HG02759 (cell line): ENCODE measurements around the gene CXCL8.
A peak's percentile ranks its signal among the peaks of the same experiment; 100 is the strongest.

Source experiments
- ATAC-seq: cut with Tn5 transposase; IDR thresholded peaks from one replicate; pipeline ENCODE4 v1.9.1; 2021; ENCODE audit warnings: mild to moderate bottlenecking, moderate library complexity; ENCODE audit not compliant: unreplicated experiment

CXCL8 gene

DNA sequence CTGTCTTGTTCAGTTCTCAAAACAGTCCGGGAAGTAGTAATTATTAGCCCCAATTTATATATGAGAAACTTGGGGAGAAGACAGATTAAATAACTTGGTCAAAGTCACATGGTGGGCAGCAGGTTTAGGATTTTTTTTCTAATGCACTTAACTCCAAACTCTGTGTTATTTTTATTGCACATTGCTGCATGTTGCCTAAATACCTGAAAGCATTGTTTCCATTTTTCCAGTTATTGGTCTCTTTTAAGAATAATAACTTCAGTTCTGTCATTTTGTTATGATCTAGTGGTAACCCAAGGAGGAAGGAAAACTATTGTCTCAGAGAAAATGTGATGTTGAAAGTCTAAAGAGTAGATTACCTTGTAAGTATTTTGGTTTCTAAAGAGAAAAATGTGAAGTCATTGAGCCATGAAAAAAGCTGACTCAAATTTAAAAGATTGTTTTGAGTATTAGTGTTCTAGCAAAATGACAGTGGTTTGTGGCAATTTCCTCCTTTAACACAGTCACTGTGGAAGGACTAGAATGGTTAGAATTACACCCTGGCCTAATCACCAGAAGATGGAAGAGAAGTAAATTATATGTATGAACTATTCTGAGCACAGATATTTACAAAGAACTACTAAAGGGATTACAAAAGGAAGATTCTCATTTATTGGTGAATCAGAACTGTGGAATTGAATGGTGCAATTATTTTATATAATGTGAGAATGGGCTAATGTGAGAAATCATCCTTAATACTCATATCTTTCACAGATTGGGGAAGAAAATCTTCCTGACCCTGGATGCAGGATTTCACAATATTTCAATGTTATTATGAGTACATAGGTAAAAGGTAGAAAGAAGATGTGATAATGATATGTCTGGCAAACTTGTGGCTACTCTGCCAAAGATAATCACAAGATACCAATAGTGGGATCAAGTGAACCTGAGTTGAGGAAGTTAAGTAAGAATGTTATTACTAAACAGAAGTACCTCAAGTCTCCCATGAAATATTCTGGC is 21.7 kb upstream of the CXCL8 start:
- ATAC-seq, result peak; percentile 93

- no peak for ATAC-seq
Measured at GRCh38 chr4:73721435-73721834, 18.9 kb upstream of the CXCL8 start.

GRCh38 chr4:73721909-73722308 is 18.5 kb upstream of the CXCL8 start:
- ATAC-seq, result no peak

DNA sequence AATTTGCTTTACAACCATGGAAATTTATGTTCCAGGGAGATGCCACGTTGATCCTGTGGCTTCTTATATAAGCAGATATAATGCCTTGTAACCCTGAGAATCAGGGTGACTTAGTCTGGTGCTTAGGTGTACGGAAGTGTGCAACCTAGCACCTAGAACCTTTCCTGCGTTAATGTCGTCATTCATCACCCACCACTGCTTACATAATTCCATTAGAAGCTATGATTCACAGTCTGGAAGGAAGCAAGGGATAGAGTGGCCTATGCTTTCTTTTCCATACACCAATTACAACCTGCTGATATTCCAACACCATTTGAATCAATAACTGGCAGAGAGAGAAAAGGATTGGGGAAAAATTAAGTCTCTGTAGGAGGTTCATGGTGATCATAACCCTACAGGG is 17.3 kb upstream of the CXCL8 start:
- ATAC-seq, result no peak

DNA sequence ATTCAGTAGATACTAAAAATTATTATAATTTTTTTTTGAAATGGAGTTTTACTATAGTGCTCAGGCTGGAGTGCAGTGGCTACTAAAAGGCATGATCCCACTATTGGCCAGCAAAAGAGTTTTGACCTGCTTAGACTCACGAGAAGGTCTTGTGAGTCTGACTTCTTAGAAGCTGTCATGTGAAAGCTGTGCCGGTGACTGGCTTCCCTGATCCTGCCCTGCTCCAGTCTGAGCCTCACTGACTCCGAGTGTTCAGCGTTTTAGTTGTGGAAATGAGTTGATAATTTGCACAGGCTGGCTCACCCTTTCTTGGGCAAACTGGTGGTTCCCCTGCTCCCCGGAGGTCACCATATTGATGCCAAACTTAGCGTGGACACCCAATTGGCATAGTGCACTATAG is 16.4 kb upstream of the CXCL8 start:
- no peak for ATAC-seq

DNA sequence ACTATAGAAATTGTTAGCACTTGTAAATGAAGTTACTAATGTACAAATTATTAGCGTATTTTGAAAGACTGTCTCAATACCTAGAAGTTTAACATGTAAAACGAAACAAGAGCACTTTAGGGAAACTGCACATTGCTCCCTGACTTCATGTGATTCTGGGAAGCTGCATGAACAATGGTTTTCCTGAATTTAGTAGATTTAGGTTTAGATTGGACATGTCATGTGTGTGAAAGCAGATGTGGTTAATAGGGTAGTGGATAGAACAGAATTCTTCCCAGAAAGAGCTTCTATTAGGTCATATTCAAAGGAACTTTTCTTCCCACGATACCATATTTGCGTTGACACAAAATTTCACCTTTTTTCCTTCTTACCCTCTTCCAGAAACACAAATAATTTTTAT is 14.9 kb upstream of the CXCL8 start:
- ATAC-seq, result no peak

DNA sequence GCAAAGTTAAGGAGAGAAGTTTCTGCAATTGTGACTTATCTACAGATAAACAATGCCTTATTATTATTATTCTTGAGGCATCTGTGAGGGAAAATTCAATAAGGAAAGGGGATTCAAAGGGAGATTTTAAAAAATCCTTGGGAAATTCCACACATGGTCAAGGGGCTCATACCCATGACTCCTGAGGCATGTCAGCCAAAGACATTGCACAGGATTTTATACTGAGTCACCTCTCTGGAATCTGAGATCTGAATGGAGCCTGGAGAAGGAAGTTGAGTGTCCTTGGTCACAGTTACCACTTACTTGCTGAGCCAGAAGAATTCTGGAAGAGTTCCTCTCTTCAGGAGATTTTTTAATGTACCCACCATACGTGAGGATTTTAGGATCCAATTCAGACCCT is 14.4 kb upstream of the CXCL8 start:
- ATAC-seq, result no peak

GRCh38 chr4:73727685-73728084 is 12.7 kb upstream of the CXCL8 start:
- peak; percentile 85 for ATAC-seq

DNA sequence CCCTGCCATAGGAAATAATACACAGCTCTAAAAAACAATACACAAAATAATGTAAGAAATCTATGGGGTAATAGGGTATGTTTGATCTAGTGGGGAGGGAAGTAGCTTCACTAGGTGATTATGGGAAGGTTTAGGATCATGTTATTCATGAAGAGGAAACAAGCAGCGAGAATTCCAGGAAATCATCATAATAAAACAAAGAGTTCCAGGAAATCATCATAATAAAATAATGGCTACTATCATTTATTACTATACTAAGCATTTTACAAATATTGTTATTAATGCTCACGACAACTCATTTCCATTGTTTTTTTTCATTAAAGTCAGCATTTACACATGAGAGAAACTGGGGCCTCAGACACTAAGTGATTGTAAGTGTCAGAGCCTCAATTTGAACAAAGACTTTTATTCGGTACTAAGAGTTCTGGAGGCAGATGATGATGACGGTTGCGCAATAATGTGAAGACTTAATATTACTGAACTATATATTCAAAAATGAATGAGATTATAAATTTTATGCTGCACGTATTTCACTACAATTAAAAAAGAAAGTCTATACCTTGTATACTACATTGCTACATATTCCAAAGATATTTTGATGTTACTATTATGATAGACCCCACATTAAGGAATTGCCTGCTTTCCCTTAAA is 12.2 kb upstream of the CXCL8 start:
- ATAC-seq, result no peak

- peak; percentile 67 for ATAC-seq
Measured at GRCh38 chr4:73729534-73730165, 10.7 kb upstream of the CXCL8 start.

- no peak for ATAC-seq
Measured at GRCh38 chr4:73730292-73730691, 10.1 kb upstream of the CXCL8 start.

GRCh38 chr4:73730867-73731266 is 9.5 kb upstream of the CXCL8 start:
- no peak for ATAC-seq

DNA sequence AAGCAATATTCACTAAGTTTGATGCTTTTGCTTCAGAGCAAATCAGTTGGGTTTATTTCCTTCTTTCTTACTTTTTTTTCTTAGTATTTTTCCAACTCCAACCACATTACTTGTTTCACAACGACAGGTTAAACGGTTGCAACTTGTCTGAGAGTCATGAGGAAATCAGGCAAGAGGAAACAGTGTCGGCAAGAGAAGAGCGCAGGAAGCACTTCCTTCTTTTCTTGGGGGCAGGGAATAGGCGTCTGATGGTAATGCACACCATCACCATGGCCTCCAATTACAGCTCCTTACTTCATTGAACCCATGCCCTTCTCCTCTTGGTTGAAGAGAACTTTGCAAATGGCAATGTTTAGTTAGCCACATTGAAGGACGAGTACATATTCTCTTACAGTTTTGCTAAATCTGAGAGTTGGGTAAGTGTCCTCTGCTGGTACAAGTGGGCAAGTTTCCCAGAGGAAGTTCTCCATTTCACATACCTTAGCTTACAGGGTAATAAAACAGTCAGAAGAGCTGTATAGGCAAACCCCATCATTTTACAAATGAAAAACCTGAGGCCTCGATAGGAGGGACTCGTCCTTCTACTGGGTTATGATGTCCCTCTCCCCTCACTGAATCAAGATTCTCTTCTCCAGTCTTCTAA is 8.3 kb upstream of the CXCL8 start:
- no peak for ATAC-seq

GRCh38 chr4:73732759-73733431 is 7.5 kb upstream of the CXCL8 start:
- no peak for ATAC-seq

DNA sequence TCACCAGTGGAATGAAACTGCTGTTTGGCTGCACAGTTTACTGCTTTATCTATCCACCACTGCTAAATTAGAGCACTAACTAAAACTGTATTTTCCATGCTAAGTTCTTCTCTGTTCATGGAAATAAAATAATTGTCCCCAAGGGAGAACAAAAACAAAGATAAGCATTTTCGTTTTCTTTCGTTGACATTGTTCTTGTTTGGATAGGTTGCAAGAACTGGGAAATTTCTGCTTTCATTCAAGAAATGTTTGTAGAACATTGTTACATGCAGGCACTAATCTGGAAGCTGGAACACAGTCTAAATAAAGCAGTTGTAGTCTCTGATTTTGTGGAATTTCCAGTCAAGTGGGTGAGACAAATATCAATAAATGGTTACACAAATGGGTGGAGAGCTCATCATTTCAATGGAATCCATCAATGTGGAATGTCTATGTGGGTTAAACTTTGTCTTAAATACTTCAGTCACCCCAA is 5.8 kb upstream of the CXCL8 start:
- ATAC-seq, result no peak

DNA sequence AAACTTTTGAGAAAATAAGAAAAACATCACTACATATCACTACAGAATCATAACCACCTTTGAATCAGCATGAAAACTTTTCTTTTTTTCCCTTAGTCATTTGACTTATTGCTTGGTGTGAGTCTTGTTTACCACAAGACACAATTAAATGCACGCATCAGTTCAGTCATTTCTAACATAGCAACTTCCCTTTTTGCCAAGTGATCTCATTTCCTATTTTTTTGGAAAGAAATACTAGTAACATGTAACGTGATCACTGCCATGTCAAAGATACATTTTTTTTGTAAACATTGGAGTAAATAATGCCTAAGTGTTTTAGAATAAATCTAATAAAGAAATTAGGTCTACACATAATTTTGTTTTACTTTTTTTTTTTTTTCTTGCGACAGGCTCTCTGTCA is 5.1 kb upstream of the CXCL8 start:
- peak; percentile 80 for ATAC-seq

DNA sequence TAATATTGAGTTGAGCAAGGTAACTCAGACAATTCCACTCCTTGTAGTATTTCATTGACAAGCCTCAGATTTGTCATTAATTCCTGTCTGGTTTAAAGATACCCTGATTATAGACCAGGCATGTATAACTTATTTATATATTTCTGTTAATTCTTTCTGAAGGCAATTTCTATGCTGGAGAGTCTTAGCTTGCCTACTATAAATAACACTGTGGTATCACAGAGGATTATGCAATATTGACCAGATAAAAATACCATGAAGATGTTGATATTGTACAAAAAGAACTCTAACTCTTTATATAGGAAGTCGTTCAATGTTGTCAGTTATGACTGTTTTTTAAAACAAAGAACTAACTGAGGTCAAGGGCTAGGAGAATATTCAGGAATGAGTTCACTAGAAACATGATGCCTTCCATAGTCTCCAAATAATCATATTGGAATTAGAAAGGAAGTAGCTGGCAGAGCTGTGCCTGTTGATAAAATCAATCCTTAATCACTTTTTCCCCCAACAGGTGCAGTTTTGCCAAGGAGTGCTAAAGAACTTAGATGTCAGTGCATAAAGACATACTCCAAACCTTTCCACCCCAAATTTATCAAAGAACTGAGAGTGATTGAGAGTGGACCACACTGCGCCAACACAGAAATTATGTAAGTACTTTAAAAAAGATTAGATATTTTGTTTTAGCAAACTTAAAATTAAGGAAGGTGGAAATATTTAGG is 821 bp downstream of the CXCL8 start:
- ATAC-seq, result no peak

- ATAC-seq, result no peak
Measured at GRCh38 chr4:73741750-73742489, 1.6 kb downstream of the CXCL8 start.

DNA sequence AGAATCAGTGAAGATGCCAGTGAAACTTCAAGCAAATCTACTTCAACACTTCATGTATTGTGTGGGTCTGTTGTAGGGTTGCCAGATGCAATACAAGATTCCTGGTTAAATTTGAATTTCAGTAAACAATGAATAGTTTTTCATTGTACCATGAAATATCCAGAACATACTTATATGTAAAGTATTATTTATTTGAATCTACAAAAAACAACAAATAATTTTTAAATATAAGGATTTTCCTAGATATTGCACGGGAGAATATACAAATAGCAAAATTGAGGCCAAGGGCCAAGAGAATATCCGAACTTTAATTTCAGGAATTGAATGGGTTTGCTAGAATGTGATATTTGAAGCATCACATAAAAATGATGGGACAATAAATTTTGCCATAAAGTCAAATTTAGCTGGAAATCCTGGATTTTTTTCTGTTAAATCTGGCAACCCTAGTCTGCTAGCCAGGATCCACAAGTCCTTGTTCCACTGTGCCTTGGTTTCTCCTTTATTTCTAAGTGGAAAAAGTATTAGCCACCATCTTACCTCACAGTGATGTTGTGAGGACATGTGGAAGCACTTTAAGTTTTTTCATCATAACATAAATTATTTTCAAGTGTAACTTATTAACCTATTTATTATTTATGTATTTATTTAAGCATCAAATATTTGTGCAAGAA is 2.3 kb downstream of the CXCL8 start:
- ATAC-seq, result no peak
